ENCODE results near the gene UBQLN1.

UBQLN1 gene

GRCh38 chr9:83665580-83666200 is 42.1 kb downstream of the UBQLN1 start:
- DNase-seq, result no peak
- no peak for TF ChIP-seq POLR2A (IDR thresholded peaks at IDR 0.05; ENCODE audit: low read length)
- no peak for TF ChIP-seq GATA1 (IDR thresholded peaks at IDR 0.05; ENCODE audit: low read depth, low read length)

GRCh38 chr9:83662933-83663332 is 44.8 kb downstream of the UBQLN1 start:
- TF ChIP-seq POLR2A (IDR thresholded peaks at IDR 0.05; ENCODE audit: low read length) (no peak), GATA1 (IDR thresholded peaks at IDR 0.05; ENCODE audit: low read depth, low read length) (no peak)
- DNase-seq, result no peak

GRCh38 chr9:83656952-83657351 is 50.8 kb downstream of the UBQLN1 start:
- no peak for TF ChIP-seq POLR2A (IDR thresholded peaks at IDR 0.05; ENCODE audit: low read length)
- no peak for TF ChIP-seq GATA1 (IDR thresholded peaks at IDR 0.05; ENCODE audit: low read depth, low read length)
- no peak for DNase-seq

DNA sequence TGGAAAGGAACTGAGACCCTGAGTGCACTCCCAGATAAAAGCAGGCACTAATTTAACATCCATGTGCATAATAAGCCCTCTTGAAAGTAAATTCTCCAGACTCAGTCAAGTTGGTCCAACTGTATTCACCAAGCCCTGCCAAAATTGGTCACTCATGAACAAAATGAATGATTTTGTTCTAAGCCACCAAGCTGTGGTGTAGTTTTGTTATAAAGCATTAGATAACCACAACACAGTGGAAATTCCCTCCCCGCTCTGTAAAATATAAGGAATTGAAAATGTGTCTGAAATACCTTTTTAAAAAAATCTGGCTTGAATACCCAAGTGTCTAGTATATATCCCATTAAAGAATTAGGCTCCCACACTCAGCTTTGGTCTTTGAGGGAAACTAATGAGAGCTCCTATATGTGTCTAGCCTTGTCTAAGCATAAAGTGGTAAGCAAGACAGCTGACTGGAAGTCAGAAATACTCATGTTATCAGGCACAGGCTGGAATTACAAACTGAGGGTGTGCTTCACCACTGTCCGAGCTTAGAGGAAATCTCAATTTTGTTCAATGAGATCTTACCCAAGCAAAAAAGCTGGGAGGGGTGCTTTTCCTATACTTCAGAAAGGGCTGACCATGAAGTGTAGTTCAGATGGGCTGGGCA is 51.6 kb downstream of the UBQLN1 start:
- no peak for TF ChIP-seq GATA1 (IDR thresholded peaks at IDR 0.05; ENCODE audit: low read depth, low read length)
- no peak for DNase-seq

DNA sequence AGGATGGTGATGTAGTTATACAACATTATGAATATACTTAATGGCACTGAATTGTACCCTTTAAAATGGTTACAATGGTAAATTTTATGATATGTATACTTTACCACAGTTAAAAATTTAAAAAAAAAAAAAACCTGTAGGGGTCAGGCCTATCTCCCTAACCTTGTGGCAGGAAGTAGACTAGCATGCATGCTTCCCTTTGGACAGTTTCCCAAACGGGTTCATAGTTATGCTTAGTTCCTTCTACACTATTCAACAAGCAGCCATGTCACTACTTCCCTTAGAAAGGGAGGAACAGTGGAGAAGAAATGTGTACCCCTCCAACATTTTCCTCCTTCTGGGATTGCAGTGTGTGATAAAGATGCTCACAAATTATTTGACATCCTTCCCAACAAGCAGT is 52.3 kb downstream of the UBQLN1 start:
- TF ChIP-seq GATA1 (IDR thresholded peaks at IDR 0.05; ENCODE audit: low read depth, low read length), result no peak
- no peak for TF ChIP-seq POLR2A (IDR thresholded peaks at IDR 0.05; ENCODE audit: low read length)
- no peak for DNase-seq

GRCh38 chr9:83652433-83652832 is 55.3 kb downstream of the UBQLN1 start:
- DNase-seq, result no peak
- TF ChIP-seq GATA1 (IDR thresholded peaks at IDR 0.05; ENCODE audit: low read depth, low read length), result no peak
- no peak for TF ChIP-seq POLR2A (IDR thresholded peaks at IDR 0.05; ENCODE audit: low read length)

GRCh38 chr9:83651558-83651957 is 56.2 kb downstream of the UBQLN1 start:
- TF ChIP-seq POLR2A (IDR thresholded peaks at IDR 0.05; ENCODE audit: low read length) (no peak), GATA1 (IDR thresholded peaks at IDR 0.05; ENCODE audit: low read depth, low read length) (no peak)

DNA sequence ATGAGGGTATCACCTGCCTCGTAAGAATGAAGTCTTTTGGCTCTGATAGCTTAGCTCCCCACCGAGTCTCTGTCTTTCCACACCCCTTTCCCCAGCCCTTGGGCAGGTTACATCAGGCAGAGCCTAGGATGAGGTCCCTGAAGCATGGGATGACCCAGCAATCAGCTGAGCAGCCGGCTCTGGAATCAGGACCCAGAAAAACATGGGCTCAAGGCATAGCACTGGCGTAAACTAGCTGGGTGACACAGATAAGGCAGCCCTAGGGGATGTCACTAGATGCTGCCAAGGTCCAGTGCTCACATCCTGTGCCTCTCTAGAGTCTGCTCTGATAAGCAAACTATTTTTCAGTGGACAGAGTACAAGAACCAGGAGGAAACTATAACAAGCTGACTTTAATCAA is 58.2 kb downstream of the UBQLN1 start:
- DNase-seq, result peak; percentile 84 to 90
- TF ChIP-seq GATA1 (IDR thresholded peaks at IDR 0.05; ENCODE audit: low read depth, low read length) (no peak), POLR2A (IDR thresholded peaks at IDR 0.05; ENCODE audit: low read length) (no peak)

More at GRCh38 chr9:83651558-83651957, 56.2 kb downstream of the UBQLN1 start:
- DNase-seq, result no peak

DNA sequence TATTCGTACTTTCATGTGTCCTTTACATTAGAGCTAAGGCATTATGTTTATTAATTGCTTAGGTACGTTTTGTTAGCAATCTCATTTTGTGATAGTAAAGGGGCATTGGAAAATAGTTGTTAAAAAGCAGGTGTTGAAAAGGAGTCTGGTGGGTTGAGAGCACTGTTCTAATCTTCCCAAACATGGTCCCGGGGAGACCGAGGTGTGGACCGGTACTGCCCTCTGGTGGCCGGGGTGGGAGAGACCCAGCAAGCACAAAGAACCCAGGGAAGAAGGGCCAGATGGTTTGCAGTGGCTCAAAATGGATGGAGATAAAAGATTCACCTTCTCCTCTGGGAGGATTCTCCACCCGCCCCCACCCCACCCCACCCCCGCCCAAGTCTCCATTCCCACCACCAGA is 58.7 kb downstream of the UBQLN1 start:
- TF ChIP-seq GATA1 (IDR thresholded peaks at IDR 0.05; ENCODE audit: low read depth, low read length) (no peak), POLR2A (IDR thresholded peaks at IDR 0.05; ENCODE audit: low read length) (no peak)
- peak; percentile 78 to 87 for DNase-seq

DNA sequence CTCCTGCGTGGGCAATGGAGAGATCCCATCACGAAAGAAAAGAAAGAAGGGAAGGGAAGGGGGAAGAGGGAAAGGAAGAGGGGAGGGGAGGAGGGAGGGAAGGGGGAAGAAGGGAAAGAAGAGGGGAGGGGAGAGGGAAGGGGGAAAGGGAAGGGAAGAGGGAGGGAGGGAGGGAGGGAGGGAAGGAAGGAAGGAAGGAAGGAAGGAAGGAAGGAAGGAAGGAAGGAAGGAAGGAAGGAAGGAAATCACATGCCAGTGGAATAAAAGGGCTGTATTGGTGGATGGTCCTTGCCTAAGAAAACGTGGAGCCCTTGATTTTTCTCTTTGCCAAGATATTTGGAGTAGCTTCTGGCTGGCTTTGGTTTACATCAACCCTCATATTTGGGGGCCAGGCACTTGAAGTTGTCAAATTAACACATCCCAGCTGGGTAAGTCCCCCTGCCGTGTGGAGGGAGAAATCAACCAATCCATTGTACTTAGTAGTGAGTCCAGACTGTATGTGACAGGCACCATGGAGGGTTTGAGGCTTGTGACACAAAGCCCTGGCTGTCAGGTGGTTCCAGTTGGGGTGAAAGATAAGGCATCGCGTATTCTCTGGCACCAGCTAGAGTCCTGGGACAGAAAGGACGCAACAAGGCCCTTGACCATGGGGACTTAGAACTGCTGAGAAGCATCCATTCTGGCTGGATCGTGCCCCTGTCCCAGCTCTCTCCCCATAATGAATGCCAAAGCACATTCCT is 61.1 kb downstream of the UBQLN1 start:
- no peak for TF ChIP-seq POLR2A (IDR thresholded peaks at IDR 0.05; ENCODE audit: low read length)
- TF ChIP-seq GATA1 (IDR thresholded peaks at IDR 0.05; ENCODE audit: low read depth, low read length), result no peak
- peak; percentile 4 to 19 for DNase-seq

DNA sequence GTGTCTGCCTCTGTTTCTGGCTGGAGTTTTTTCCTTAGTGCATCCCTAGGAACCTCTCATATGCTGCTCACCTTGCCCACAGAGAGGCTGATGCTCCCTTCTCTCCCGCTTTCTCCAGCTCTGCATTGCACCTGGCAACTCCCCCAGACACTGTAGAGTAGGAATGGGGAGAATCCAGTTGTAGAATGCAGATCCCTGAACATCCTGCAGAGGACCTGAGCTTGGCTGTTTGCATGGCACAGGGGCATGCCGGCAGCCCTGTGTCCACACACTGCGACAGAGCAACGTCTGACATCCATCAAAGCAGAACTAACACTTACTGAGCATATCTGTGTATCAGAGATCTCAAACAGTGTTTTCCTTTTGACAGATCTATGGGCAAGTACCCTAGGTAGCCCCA is 65.0 kb downstream of the UBQLN1 start:
- TF ChIP-seq GATA1 (IDR thresholded peaks at IDR 0.05; ENCODE audit: low read depth, low read length), result no peak
- TF ChIP-seq POLR2A (IDR thresholded peaks at IDR 0.05; ENCODE audit: low read length), result no peak
- no peak for DNase-seq

DNA sequence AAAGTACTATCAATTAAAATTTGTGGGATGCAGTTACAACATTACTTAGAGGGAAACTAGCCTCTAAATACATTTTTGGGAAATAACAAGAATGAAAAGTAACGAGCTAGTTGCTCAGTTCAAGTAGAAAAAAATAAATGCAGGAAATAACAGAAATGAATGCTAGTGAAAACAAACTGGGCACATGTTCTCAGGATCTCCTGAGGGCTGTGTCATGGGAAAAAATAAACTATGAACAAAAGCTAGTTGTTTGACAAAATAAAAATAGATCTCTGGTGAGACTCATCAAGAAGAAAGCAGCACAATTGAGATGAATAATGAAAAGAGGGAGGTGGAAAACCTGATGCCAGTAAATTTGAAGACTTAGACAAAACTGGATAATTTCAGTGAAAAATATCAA is 68.5 kb downstream of the UBQLN1 start:
- no peak for DNase-seq
- no peak for TF ChIP-seq GATA1 (IDR thresholded peaks at IDR 0.05; ENCODE audit: low read depth, low read length)
- TF ChIP-seq POLR2A (IDR thresholded peaks at IDR 0.05; ENCODE audit: low read length), result no peak

GRCh38 chr9:83637389-83637788 is 70.4 kb downstream of the UBQLN1 start:
- TF ChIP-seq POLR2A (IDR thresholded peaks at IDR 0.05; ENCODE audit: low read length) (no peak), GATA1 (IDR thresholded peaks at IDR 0.05; ENCODE audit: low read depth, low read length) (no peak)
- DNase-seq, result no peak

DNA sequence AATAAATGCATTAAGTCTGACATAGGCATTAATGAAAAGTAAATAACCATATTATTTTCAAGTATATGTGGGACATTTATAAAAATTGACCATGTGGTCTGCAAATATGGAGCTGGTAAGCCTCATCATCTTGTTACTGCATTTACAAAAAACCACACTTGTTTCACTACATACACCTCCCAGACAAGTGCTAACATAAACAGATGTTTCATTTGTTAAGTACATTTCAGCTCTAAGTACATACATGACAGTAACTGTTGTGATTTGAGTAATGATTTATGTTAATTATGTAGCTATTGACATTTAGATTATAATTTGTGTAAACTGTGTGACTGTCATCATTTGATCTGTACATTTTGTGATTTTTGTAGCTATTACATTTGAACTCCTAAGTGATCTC is 70.9 kb downstream of the UBQLN1 start:
- no peak for DNase-seq
- no peak for TF ChIP-seq POLR2A (IDR thresholded peaks at IDR 0.05; ENCODE audit: low read length)
- TF ChIP-seq GATA1 (IDR thresholded peaks at IDR 0.05; ENCODE audit: low read depth, low read length), result no peak

DNA sequence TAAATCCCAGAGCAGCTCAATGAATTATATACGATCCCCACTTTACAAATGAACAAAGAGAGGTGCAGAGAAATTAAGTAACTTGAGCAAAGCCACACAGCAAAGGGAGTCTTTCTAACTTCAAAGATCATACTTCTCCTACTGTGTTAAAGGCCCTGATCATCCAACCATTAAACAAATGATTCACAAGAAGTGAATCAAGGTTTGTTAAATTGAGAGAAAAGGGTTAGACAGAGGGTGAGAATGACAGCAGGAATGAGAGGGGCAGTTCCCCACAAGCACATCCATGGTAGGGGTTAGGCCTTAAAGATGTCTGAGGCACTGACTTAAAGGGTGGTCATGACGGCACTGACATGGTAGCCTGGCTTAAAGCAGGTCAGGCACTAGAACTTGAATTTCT is 74.1 kb downstream of the UBQLN1 start:
- TF ChIP-seq POLR2A (IDR thresholded peaks at IDR 0.05; ENCODE audit: low read length) (no peak), GATA1 (IDR thresholded peaks at IDR 0.05; ENCODE audit: low read depth, low read length) (no peak)

More for the DNA sequence above, 74.1 kb downstream of the UBQLN1 start:
- no peak for DNase-seq
